ENCODE measurements around the gene FAAP20.

FAAP20 gene

GRCh38 chr1:2229911-2230731 lies 35.5 kb upstream of the FAAP20 start:
- DNase-seq: no peak

DNA sequence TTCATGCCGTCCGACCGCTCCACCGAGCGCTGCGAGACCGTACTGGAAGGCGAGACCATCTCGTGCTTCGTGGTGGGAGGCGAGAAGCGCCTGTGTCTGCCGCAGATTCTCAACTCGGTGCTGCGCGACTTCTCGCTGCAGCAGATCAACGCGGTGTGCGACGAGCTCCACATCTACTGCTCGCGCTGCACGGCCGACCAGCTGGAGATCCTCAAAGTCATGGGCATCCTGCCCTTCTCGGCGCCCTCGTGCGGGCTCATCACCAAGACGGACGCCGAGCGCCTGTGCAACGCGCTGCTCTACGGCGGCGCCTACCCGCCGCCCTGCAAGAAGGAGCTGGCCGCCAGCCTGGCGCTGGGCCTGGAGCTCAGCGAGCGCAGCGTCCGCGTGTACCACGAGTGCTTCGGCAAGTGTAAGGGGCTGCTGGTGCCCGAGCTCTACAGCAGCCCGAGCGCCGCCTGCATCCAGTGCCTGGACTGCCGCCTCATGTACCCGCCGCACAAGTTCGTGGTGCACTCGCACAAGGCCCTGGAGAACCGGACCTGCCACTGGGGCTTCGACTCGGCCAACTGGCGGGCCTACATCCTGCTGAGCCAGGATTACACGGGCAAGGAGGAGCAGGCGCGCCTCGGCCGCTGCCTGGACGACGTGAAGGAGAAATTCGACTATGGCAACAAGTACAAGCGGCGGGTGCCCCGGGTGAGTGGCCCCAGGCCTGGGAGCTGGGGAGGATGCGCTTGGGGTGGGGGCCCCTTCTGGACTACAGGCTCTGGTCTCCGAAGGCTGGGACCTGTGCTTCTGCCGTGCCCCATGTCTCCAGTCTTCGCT lies 34.7 kb upstream of the FAAP20 start:
- DNase-seq: peak; percentile 27

DNA sequence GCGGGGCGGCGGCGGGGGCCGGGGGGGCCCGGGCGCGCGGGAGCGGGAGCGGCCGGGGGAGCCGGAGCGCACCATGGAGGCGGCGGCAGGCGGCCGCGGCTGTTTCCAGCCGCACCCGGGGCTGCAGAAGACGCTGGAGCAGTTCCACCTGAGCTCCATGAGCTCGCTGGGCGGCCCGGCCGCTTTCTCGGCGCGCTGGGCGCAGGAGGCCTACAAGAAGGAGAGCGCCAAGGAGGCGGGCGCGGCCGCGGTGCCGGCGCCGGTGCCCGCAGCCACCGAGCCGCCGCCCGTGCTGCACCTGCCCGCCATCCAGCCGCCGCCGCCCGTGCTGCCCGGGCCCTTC lies 34.1 kb upstream of the FAAP20 start:
- DNase-seq: no peak

GRCh38 chr1:2228157-2228594 lies 33.6 kb upstream of the FAAP20 start, which contains the start of gene SKI:
Gene SKI, plus strand, starts transcription at chr1:2228319. Its CDS starts 448 bp downstream, at chr1:2228767.
- no peak for DNase-seq

- DNase-seq: peak; percentile 88
Observed at GRCh38 chr1:2227346-2228156, 33.0 kb upstream of the FAAP20 start.

DNA sequence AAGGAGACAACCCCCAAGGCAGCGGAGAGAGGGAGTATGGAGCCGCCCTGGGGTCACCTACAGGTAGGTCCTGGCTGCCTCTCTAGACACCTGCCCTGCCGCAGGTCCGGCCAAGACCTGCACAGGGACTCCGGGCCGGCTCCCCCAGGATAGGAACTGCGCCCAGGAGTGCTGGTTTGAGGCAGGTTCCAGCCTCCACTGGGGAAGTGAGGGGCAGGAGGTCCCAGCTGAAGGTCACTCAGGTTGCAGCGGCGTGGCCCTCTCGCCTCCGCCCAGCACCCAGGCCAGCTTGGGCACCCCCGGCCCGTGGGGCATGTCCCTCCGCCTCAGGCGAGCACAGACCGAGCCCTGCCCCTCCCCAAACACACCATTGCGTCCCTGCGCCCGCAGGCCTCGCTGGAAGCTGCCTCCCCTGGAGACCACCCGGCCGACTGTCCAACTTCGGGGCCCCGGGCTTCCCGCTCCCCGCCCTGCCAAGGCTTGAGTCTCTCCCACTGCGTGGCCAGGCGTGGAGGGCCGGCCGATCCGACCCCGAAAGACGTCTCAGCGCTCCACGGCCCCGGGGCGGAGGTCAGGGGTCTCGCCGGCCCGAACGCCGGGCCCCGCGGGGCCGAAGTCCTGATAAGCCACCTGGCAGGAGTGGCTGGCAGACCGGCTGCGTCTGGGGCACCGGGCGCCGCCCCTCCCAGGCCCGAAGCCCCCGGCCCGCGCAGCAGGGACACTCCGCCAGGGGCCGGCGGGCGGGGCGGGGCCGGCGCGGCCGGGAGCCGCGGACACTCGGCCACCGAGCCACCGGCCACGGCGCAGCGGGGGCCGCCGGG lies 32.2 kb upstream of the FAAP20 start:
- no peak for DNase-seq

DNA sequence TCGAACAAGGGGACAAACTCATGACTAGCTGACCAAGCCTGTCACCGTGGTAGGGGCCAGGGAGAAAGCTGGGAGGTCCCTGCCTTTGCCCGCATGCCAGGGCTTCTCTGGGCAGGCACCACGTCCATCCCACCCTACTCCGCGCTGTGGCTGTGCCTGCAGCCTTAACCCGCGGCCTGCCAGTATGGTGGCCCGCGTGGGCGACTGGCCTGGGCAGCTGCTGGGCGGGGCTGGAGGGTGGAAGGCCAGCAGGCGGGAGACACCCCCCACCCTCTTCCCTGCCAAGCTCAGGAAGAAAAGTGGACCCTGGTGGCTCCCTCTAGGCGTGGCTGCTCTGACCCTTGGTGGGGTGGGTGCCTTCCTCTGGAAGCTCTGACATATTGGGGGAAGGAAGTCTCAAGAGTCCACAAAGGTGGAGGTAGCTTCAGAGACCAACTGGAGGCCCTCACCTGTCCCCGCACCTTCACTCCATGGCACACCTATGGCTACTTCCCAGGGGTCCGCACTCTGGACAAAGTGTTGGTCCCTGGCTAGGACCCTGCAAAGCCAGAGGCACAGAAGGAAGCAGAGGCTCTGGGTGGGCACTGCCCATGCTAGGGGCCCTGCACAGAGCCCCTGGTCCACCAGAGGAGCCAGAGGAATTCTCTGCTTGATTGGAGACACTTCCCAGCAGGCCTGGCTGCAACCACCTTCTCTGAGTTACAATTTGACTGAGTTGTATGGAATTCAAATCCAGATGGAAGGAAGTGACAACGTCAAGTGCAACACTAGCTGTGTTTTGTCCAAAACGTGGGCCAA lies 30.3 kb upstream of the FAAP20 start:
- no peak for DNase-seq

DNA sequence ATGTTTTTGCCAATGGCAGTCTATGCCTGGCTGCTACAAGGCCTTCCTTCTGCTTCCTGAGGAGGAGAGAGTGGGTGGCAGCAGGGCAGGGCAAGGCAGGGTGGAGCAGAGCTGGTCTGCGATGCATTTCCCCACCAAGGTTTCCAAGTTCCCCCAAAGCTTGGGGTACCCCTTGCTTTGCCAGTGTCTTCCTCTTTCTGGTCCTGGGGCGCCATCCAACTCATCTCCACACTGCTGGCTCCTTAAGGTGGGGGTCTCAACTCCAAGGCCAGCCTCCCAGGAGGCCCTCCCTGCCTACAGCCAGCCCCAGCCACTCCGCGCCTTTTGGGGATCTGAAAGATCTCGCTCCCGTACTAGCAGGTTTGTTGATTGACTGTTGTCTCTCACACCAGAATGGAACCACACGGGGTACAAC lies 29.6 kb upstream of the FAAP20 start:
- no peak for DNase-seq

DNA sequence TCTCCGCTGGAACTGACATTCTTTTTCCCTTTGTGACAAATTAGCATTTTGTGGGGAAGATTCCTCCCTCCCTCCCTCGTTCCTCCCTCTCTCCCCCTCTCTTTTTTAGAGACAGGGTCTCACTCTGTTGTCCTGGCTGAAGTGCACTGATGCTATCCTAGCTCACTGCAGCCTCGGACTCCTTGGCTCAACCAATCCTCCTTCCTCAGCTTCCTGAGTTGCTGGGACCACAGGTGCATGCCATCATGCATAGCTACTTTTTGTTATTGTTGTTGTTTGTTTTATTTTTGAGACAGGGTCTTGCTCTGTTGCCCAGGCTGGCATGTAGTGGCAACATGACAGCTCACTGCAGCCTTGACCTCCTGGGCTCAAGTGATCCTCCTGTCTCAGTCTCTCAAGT lies 26.7 kb upstream of the FAAP20 start:
- DNase-seq: no peak

DNA sequence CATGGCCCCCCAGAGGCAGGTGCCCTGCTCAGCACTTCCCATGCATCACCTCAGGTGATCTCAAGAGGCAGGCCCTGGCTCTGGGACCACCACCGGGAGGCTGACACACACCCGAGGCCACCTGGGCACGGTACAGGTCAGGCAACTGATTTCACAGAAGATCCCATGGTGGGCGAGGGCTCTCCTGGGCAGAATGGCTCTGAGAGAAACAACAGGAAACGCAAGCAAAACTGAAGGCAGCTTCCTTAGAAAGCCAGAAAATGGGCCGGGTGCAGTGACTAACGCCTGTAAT lies 22.1 kb upstream of the FAAP20 start:
- no peak for DNase-seq

- DNase-seq: no peak
Observed at GRCh38 chr1:2215909-2216766, 21.6 kb upstream of the FAAP20 start.

DNA sequence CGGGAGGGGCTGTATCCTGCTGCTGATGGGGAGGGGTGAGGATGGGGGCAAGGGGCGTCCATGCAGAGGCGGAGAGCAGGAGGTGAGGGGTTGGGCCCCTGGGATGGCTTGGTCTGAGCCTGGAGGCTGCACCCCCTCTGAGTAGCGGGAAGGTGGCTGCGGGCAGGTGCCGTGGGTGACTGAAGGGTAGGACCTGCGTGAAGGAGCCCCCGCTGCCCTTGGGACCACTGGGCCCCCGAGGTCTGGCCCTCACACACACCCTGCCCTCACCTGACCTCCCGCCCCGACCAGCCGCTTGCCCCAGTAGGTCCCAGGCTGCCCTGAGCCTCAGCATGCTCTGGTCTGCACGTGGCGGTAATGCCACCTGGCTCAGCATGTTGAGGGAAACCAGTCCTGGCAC lies 20.8 kb upstream of the FAAP20 start:
- no peak for DNase-seq

DNA sequence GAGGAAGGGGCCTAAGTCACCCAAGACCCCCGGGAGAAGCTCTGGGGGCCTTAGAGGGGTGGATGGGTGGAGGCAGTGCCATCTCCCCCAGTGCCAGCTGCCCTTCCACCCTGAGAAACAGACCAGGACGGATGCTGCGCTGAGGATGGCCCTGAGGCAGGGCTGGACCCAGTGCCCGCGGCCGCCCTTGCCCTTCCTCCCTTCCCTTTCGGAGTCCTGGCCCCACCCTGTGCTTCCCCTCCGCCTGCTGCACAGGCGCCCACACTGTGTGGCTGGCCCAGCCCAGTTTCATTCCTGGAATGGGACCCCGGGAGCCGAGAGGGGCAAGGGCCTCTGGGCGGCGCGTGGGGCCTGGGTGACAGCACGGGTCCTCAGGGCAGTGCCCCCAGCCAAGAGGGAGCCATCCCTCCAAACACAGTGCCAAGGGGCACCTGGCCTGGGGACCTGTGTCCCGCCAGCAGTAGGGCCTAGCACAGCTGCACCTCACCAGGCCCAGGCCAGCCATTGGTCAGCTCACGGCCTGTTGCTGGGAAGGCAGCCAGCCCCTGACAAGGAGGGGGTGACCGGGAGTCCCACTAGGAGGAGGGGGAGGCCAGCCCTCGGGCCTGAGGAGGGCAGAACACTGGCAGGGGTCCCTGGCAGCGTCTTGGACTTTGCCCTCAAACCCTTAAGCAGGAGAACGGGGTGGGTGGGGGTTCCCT lies 20.1 kb upstream of the FAAP20 start:
- DNase-seq: no peak

DNA sequence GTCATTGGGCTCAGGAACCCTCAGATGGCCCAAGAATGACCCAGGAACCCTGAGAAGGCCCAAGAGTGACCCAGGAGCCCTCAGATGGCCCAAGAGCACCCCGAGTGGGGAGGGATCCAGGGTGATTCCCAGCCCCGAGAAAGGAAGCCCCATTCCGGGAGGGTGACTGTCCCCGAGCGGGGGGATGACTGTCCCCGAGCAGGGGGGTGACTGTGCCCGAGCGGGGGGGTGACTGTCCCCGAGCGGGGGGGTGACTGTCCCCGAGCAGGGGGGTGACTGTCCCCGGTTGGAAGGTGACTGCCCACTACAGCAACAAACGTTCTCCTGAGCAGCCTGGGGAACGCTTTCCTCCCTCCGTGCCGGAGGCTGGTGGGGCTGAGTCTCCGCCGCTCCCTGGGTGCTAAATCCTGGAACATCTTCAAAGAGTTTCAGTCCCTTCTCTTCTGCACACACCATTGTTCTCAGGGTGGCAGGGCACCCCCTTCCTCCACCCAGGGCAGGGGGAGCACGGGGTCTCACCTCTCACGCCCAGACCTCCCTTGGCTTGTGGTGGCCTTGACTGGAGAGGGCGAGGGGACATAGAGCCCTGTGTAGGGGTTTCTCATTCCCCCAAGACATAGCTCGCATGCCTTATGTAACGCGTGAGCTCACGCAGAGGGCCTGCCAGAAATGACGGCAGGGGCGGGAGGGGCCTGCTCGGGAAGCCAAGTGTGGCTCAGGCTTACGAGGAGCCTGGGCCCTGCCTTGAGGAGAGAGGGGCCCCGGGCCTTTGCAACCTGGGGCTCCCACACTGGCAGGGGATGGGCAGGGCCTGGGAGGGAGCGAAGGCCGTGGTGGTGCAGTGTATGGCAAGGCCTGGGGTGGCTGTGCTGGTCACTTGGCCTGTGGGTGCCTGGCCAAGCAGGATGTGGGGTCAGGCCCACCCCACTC lies 19.3 kb upstream of the FAAP20 start:
- no peak for DNase-seq

- no peak for DNase-seq
Observed at GRCh38 chr1:2212532-2213491, 18.2 kb upstream of the FAAP20 start.

- DNase-seq: no peak
Observed at GRCh38 chr1:2212274-2212531, 17.6 kb upstream of the FAAP20 start.

DNA sequence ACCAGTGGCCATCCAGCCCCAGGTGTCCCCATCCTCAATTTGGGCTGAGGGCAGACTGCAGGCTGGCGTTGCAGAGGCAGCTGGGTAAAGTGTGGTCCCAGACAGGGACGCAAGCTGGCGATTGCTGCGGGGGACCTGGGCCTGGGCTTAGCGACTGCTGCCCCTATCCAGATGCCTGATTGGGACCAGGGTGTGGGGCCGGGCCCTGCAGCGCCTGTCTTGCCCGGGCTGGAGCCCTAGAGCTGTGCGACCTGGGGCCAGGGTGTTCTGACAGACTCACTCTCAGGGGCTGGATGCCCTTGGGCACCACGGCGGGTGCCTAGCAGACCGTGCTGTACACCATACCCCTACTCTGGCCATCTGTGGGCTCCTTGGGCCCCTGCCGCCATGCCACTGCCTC lies 16.2 kb upstream of the FAAP20 start:
- DNase-seq: no peak

- no peak for DNase-seq
Observed at GRCh38 chr1:2210084-2210653, 15.6 kb upstream of the FAAP20 start.
